NCI-H1048 (cell line): ENCODE results near the gene ACTA1.
"Not testable (repeated sequence)": the region's sequence is repeated elsewhere in the genome, so short reads cannot be mapped to it uniquely, and the experiment has no call there.

Source experiments
- DNase-seq: peaks from one replicate; lab custom pipeline; 2025; lab: John Stamatoyannopoulos, UW

ACTA1 gene

GRCh38 chr1:229440851-229441537 lies 7.1 kb upstream of the ACTA1 start:
- no peak for DNase-seq

- no peak for DNase-seq
These were observed 4.1 kb upstream of the ACTA1 start for GRCh38 chr1:229438021-229438420.

- DNase-seq, result no peak
These were observed 3.5 kb upstream of the ACTA1 start for GRCh38 chr1:229437443-229437842.

GRCh38 chr1:229436201-229436600 lies 2.3 kb upstream of the ACTA1 start:
- DNase-seq, result no peak

- no peak for DNase-seq
These were observed 752 bp upstream of the ACTA1 start for GRCh38 chr1:229434641-229435051.

GRCh38 chr1:229433364-229434004 lies 410 bp downstream of the ACTA1 start:
- no peak for DNase-seq

GRCh38 chr1:229432905-229433304 lies 989 bp downstream of the ACTA1 start:
- no peak for DNase-seq

- no peak for DNase-seq
These were observed 1.8 kb downstream of the ACTA1 start for GRCh38 chr1:229432116-229432461.

- no peak for DNase-seq
These were observed 2.4 kb downstream of the ACTA1 start for GRCh38 chr1:229431284-229432115.

- no peak for DNase-seq
These were observed 3.1 kb downstream of the ACTA1 start for GRCh38 chr1:229430761-229431283.

GRCh38 chr1:229428256-229428655 lies 5.6 kb downstream of the ACTA1 start:
- no peak for DNase-seq

GRCh38 chr1:229427572-229427971 lies 6.3 kb downstream of the ACTA1 start:
- no peak for DNase-seq

GRCh38 chr1:229425564-229426159 lies 8.2 kb downstream of the ACTA1 start:
- DNase-seq, result no peak

- DNase-seq, result no peak
These were observed 13.1 kb downstream of the ACTA1 start for GRCh38 chr1:229420765-229421164.

GRCh38 chr1:229420224-229420623 lies 13.7 kb downstream of the ACTA1 start:
- DNase-seq, result no peak

- not testable (repeated sequence) for DNase-seq
These were observed 15.3 kb downstream of the ACTA1 start for GRCh38 chr1:229418586-229418985.

GRCh38 chr1:229412810-229413209 lies 21.1 kb downstream of the ACTA1 start:
- DNase-seq, result not testable (repeated sequence)

- DNase-seq, result no peak
These were observed 21.8 kb downstream of the ACTA1 start for GRCh38 chr1:229412056-229412455.

GRCh38 chr1:229411434-229412055 lies 22.3 kb downstream of the ACTA1 start:
- no peak for DNase-seq

GRCh38 chr1:229410692-229411433 lies 23.0 kb downstream of the ACTA1 start:
- no peak for DNase-seq

- DNase-seq, result no peak
These were observed 23.6 kb downstream of the ACTA1 start for GRCh38 chr1:229410370-229410691.
